Activated CD4-positive, alpha-beta T cell treated with anti-CD3 and anti-CD28 coated beads, Interleukin-2, amount 10 ng/mL, durations not matched to agents 7 days and 5 days (primary cell): ENCODE measurements around the gene UTP14A. TPM values are rescaled to one million over a fixed set of nuclear protein-coding genes. Genes with fewer than 3 reads are reported as not detected.
"Not testable (repeated sequence)": the region's sequence is repeated elsewhere in the genome, so short reads cannot be mapped to it uniquely, and the experiment has no call there.

Experiments used
- CTCF ChIA-PET: fragments of 350-600 bp; sonication (Branson Sonifier 250); formaldehyde crosslinking; loops from one replicate; lab custom pipeline; 2021; ENCODE audit warnings: antibody characterized with exemption; lab: Charles Lee
- POLR2A ChIA-PET: fragments of 350-600 bp; sonication (Branson Sonifier 250); formaldehyde crosslinking; loops from one replicate; lab custom pipeline; 2021; ENCODE audit warnings: antibody characterized with exemption; lab: Charles Lee
- DNase-seq: peaks from one replicate; pipeline ENCODE4 v3.0.0-alpha.2; 2020
- H3K27ac Mint-ChIP-seq: one replicate; pipeline ENCODE4 v1.8.0; 2021; ENCODE audit warnings: mild to moderate bottlenecking, moderate library complexity, mixed read lengths
- H3K27me3 Mint-ChIP-seq: one replicate; pipeline ENCODE4 v1.8.0; 2021; ENCODE audit warnings: mixed read lengths
- H3K36me3 Mint-ChIP-seq: one replicate; pipeline ENCODE4 v1.8.0; 2021; ENCODE audit warnings: low read depth, mixed read lengths
- H3K4me1 Mint-ChIP-seq: one replicate; pipeline ENCODE4 v1.8.0; 2021; ENCODE audit warnings: mixed read lengths
- H3K4me3 Mint-ChIP-seq: one replicate; pipeline ENCODE4 v1.8.0; 2021; ENCODE audit warnings: mild to moderate bottlenecking, moderate library complexity, mixed read lengths
- H3K9me3 Mint-ChIP-seq: one replicate; pipeline ENCODE4 v1.8.0; 2021; ENCODE audit warnings: mixed read lengths
- total RNA-seq, 2 experiments: library from RNA; stranded (reverse); gene quantifications; one replicate each; pipeline ENCODE4 v1.2.3, GENCODE V29; 2021

The UTP14A gene
- total RNA-seq, result 10 to 100 TPM; 26.4 to 28.6 TPM

GRCh38 chrX:129905787-129906580 is at the start of gene UTP14A:
UTP14A (plus strand) TSS chrX:129906164; CDS start chrX:129906211, 47 bp downstream.
- H3K27me3 Mint-ChIP-seq, result no peaks in the 10 kb centered on the region
- peak within 1 kb of the TSS; percentile 94 for H3K27ac Mint-ChIP-seq
- H3K4me3 Mint-ChIP-seq, result peak within 1 kb of the TSS; percentile 93
- H3K9me3 Mint-ChIP-seq, result no peaks in the 10 kb centered on the region
- ChIA-PET CTCF (interaction anchor here (0.7 to 2.3 kb wide), 5 partner anchors 18 to 268 kb away, joined by 3 to 7 read pairs (median 3); no protein-coding TSS in a partner anchor), POLR2A (interaction anchor here (0.5 to 0.7 kb wide), 2 partner anchors 16 to 317 kb away, joined by 5 to 7 read pairs; no protein-coding TSS in a partner anchor)
- DNase-seq, result peak; percentile 90
- H3K4me1 Mint-ChIP-seq, result peaks cover 22% of the 10 kb centered on the region
- peaks cover 14% of the 10 kb centered on the region for H3K36me3 Mint-ChIP-seq

GRCh38 chrX:129859134-129859533 is 46.8 kb upstream of the UTP14A start:
- H3K4me1 Mint-ChIP-seq, H3K4me3 Mint-ChIP-seq, DNase-seq, CTCF ChIA-PET, H3K36me3 Mint-ChIP-seq, POLR2A ChIA-PET, H3K9me3 Mint-ChIP-seq: not testable (repeated sequence)
- H3K27ac Mint-ChIP-seq, result peak overlapping the region; percentile 36
- H3K27me3 Mint-ChIP-seq, result peaks cover 10% of the 10 kb centered on the region

- H3K27ac Mint-ChIP-seq, CTCF ChIA-PET, H3K4me3 Mint-ChIP-seq, DNase-seq, H3K9me3 Mint-ChIP-seq, POLR2A ChIA-PET, H3K27me3 Mint-ChIP-seq, H3K36me3 Mint-ChIP-seq, H3K4me1 Mint-ChIP-seq: not testable (repeated sequence)
Measured at GRCh38 chrX:129866321-129866720, 39.6 kb upstream of the UTP14A start.

GRCh38 chrX:129872524-129872923 is 33.4 kb upstream of the UTP14A start:
- POLR2A ChIA-PET, result no interaction called here
- no peaks in the 10 kb centered on the region for H3K9me3 Mint-ChIP-seq
- DNase-seq, result no peak
- no peak overlapping the region for H3K27ac Mint-ChIP-seq
- peaks cover 1% of the 10 kb centered on the region for H3K27me3 Mint-ChIP-seq
- H3K4me3 Mint-ChIP-seq, result no peak overlapping the region
- H3K4me1 Mint-ChIP-seq, result no peaks in the 10 kb centered on the region
- CTCF ChIA-PET, result interaction anchor here (1.3 kb wide), 1 partner anchor 12 kb away, joined by 3 read pairs; no protein-coding TSS in a partner anchor
- H3K36me3 Mint-ChIP-seq, result no peaks in the 10 kb centered on the region

GRCh38 chrX:129875669-129876068 is 30.3 kb upstream of the UTP14A start:
- POLR2A ChIA-PET, result no interaction called here
- H3K4me3 Mint-ChIP-seq, result no peak overlapping the region
- CTCF ChIA-PET, result no interaction called here
- DNase-seq, result no peak
- no peaks in the 10 kb centered on the region for H3K27me3 Mint-ChIP-seq
- no peaks in the 10 kb centered on the region for H3K36me3 Mint-ChIP-seq
- H3K4me1 Mint-ChIP-seq, result no peaks in the 10 kb centered on the region
- no peak overlapping the region for H3K27ac Mint-ChIP-seq
- H3K9me3 Mint-ChIP-seq, result no peaks in the 10 kb centered on the region

GRCh38 chrX:129876771-129877305 is 29.1 kb upstream of the UTP14A start:
- H3K4me1 Mint-ChIP-seq, result no peaks in the 10 kb centered on the region
- ChIA-PET CTCF (no interaction called here), POLR2A (no interaction called here)
- no peak overlapping the region for H3K4me3 Mint-ChIP-seq
- no peaks in the 10 kb centered on the region for H3K36me3 Mint-ChIP-seq
- H3K27ac Mint-ChIP-seq, result no peak overlapping the region
- H3K9me3 Mint-ChIP-seq, result no peaks in the 10 kb centered on the region
- H3K27me3 Mint-ChIP-seq, result no peaks in the 10 kb centered on the region
- DNase-seq, result no peak

- no peak for DNase-seq
- H3K36me3 Mint-ChIP-seq, result no peaks in the 10 kb centered on the region
- no peaks in the 10 kb centered on the region for H3K9me3 Mint-ChIP-seq
- H3K27me3 Mint-ChIP-seq, result peaks cover 3% of the 10 kb centered on the region
- CTCF ChIA-PET, result no interaction called here
- no peaks in the 10 kb centered on the region for H3K4me1 Mint-ChIP-seq
- H3K4me3 Mint-ChIP-seq, result no peak overlapping the region
- POLR2A ChIA-PET, result no interaction called here
- no peak overlapping the region for H3K27ac Mint-ChIP-seq
Measured at GRCh38 chrX:129877401-129877800, 28.6 kb upstream of the UTP14A start.

- H3K9me3 Mint-ChIP-seq, result no peaks in the 10 kb centered on the region
- POLR2A ChIA-PET, result no interaction called here
- no peak overlapping the region for H3K4me3 Mint-ChIP-seq
- H3K27ac Mint-ChIP-seq, result no peak overlapping the region
- no peaks in the 10 kb centered on the region for H3K36me3 Mint-ChIP-seq
- CTCF ChIA-PET, result no interaction called here
- no peaks in the 10 kb centered on the region for H3K27me3 Mint-ChIP-seq
- no peaks in the 10 kb centered on the region for H3K4me1 Mint-ChIP-seq
- no peak for DNase-seq
Measured at GRCh38 chrX:129900054-129900453, 5.9 kb upstream of the UTP14A start.

GRCh38 chrX:129908636-129909035 is 2.7 kb downstream of the UTP14A start:
- no peaks in the 10 kb centered on the region for H3K9me3 Mint-ChIP-seq
- no peak overlapping the region for H3K27ac Mint-ChIP-seq
- peaks cover 25% of the 10 kb centered on the region for H3K4me1 Mint-ChIP-seq
- POLR2A ChIA-PET, result no interaction called here
- no peak overlapping the region for H3K4me3 Mint-ChIP-seq
- no peak for DNase-seq
- no peaks in the 10 kb centered on the region for H3K27me3 Mint-ChIP-seq
- H3K36me3 Mint-ChIP-seq, result peaks cover 26% of the 10 kb centered on the region
- CTCF ChIA-PET, result no interaction called here

GRCh38 chrX:129925305-129926092 is 19.5 kb downstream of the UTP14A start:
- Mint-ChIP-seq H3K4me1 (peaks cover 6% of the 10 kb centered on the region), H3K36me3 (peaks cover 22% of the 10 kb centered on the region), H3K27me3 (no peaks in the 10 kb centered on the region), H3K27ac (peak overlapping the region; percentile 36), H3K4me3 (no peak overlapping the region), H3K9me3 (no peaks in the 10 kb centered on the region)
- peak; percentile 79 for DNase-seq
- POLR2A ChIA-PET, result no interaction called here
- CTCF ChIA-PET, result interaction anchor here (0.7 to 3.8 kb wide), 17 partner anchors 9 to 284 kb away, joined by 3 to 27 read pairs (median 4); no protein-coding TSS in a partner anchor

GRCh38 chrX:129930941-129931410 is 25.0 kb downstream of the UTP14A start:
- ChIA-PET CTCF (interaction anchor here (0.7 to 1.3 kb wide), 3 partner anchors 8 to 97 kb away, joined by 3 read pairs; no protein-coding TSS in a partner anchor), POLR2A (no interaction called here)
- DNase-seq, result no peak
- H3K9me3 Mint-ChIP-seq, result no peaks in the 10 kb centered on the region
- H3K27me3 Mint-ChIP-seq, result peaks cover 10% of the 10 kb centered on the region
- H3K4me1 Mint-ChIP-seq, result peaks cover 6% of the 10 kb centered on the region
- H3K36me3 Mint-ChIP-seq, result peaks cover 6% of the 10 kb centered on the region
- peak overlapping the region; percentile 89 for H3K27ac Mint-ChIP-seq
- peak overlapping the region; percentile 73 for H3K4me3 Mint-ChIP-seq

- Mint-ChIP-seq H3K27ac (peak overlapping the region; percentile 89), H3K27me3 (peaks cover 10% of the 10 kb centered on the region), H3K4me3 (peak overlapping the region; percentile 73), H3K36me3 (peaks cover 5% of the 10 kb centered on the region), H3K9me3 (no peaks in the 10 kb centered on the region), H3K4me1 (peaks cover 6% of the 10 kb centered on the region)
- peak; percentile 71 for DNase-seq
- ChIA-PET POLR2A (interaction anchor here (0.9 kb wide), 1 partner anchor 152 kb away, joined by 4 read pairs; the partner anchor contains the start of gene SASH3), CTCF (interaction anchor here (0.7 to 1.3 kb wide), 3 partner anchors 8 to 96 kb away, joined by 3 read pairs; no protein-coding TSS in a partner anchor)
Measured at GRCh38 chrX:129931411-129932015, 25.5 kb downstream of the UTP14A start.
